Measurements from ENCODE around the gene RRP8. TPM values are rescaled to one million over a fixed set of nuclear protein-coding genes. Genes with fewer than 3 reads are reported as not detected.

The RRP8 gene
- total RNA-seq, 1 experiment from 2014 or later: 17.8 TPM

DNA sequence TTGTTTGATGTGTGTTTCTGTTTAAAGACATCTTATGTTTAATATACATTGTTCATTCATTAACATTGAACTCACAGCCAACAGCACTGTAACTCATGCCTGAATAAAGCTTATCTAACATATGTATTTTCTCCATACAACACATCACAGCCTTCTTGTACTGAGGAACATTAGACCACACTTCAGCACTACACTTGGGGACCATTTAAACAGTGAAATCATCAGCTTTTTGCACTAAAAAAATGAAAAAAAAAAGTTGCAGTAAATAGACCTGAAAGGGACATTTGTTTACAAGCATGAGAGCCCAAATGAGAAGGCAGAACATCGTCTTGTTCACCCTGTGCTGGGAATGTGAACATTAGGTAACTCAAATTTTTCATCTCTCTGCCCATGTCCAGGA, 31.1 kb upstream of the RRP8 start:
- ChIA-PET POLR2A (no interaction called here), RAD21 (ENCODE audit: low non-redundant PET in 1 of 2, low total read pairs in 2 of 2, uncharacterized antibody in 2 of 2, unreplicated experiment in 2 of 2) (no interaction called here), CTCF (no interaction called here)
- H3K79me2 ChIP-seq (ENCODE audit: insufficient read depth, low read length): no peaks in the 10 kb centered on the region
- H3K9ac ChIP-seq (ENCODE audit: low read length): no peak overlapping the region
- no peaks in the 10 kb centered on the region for H3K9me2 ChIP-seq (ENCODE audit: insufficient read depth)
- H3K36me3 ChIP-seq (ENCODE audit: control insufficient read depth in 1 of 2, insufficient read depth in 2 of 2, low read length in 2 of 2): no peaks in the 10 kb centered on the region
- DNase-seq (ENCODE audit: low read depth, low spot score): no peak
- no peak overlapping the region for H3K4me3 ChIP-seq (replicated peaks in 1 of 2; ENCODE audit: low read depth in 1 of 2, low read length in 2 of 2)
- peaks cover 6 to 14% of the 10 kb centered on the region in 2 experiments; a peak in 3 of 4 replicates for H3K4me1 ChIP-seq (ENCODE audit: control insufficient read depth in 1 of 2, insufficient read depth in 2 of 2, low read length in 2 of 2)
- TF ChIP-seq SP1 (IDR thresholded peaks at IDR 0.05; ENCODE audit: low read depth): no peak
- no peak for TF ChIP-seq POLR2A (IDR thresholded peaks at IDR 0.05; ENCODE audit: borderline replicate concordance, extremely low read depth, insufficient read depth, insufficient read length)
- no peak for TF ChIP-seq JUND (IDR thresholded peaks at IDR 0.05)
- TF ChIP-seq ELF1 (IDR thresholded peaks at IDR 0.05; ENCODE audit: borderline replicate concordance, low read depth): no peak
- TF ChIP-seq, protein P1, sequence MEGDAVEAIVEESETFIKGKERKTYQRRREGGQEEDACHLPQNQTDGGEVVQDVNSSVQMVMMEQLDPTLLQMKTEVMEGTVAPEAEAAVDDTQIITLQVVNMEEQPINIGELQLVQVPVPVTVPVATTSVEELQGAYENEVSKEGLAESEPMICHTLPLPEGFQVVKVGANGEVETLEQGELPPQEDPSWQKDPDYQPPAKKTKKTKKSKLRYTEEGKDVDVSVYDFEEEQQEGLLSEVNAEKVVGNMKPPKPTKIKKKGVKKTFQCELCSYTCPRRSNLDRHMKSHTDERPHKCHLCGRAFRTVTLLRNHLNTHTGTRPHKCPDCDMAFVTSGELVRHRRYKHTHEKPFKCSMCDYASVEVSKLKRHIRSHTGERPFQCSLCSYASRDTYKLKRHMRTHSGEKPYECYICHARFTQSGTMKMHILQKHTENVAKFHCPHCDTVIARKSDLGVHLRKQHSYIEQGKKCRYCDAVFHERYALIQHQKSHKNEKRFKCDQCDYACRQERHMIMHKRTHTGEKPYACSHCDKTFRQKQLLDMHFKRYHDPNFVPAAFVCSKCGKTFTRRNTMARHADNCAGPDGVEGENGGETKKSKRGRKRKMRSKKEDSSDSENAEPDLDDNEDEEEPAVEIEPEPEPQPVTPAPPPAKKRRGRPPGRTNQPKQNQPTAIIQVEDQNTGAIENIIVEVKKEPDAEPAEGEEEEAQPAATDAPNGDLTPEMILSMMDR (IDR thresholded peaks at IDR 0.05 in 2 of 3, conservative IDR thresholded peaks at IDR 0.05 in 1 of 3; ENCODE audit: borderline replicate concordance in 1 of 3, insufficient read depth in 1 of 3, low read depth in 2 of 3, low read length in 2 of 3): no peak
- no peak for TF ChIP-seq ZNF274 (IDR thresholded peaks at IDR 0.05; ENCODE audit: low read depth, low read length)
- TF ChIP-seq, protein P2, sequence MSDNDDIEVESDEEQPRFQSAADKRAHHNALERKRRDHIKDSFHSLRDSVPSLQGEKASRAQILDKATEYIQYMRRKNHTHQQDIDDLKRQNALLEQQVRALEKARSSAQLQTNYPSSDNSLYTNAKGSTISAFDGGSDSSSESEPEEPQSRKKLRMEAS (IDR thresholded peaks at IDR 0.05): no peak
- TF ChIP-seq EZH2 (IDR thresholded peaks at IDR 0.05): no peak
- no peak for TF ChIP-seq ZFX (IDR thresholded peaks at IDR 0.05)
- H3K27me3 ChIP-seq (ENCODE audit: insufficient read depth, low read length): no peaks in the 10 kb centered on the region
- H3K9me3 ChIP-seq (ENCODE audit: control insufficient read depth in 1 of 2, insufficient read depth in 1 of 2, low read depth in 1 of 2, low read length in 2 of 2): no peaks in the 10 kb centered on the region
- no peak for ATAC-seq
- intact Hi-C loops (cut with micrococcal nuclease): no loop called here
- H3K27ac ChIP-seq (ENCODE audit: low read depth, low read length): no peak overlapping the region
- no peak overlapping the region for H3K4me2 ChIP-seq (ENCODE audit: low read length)
- no TSS peak for BruUV-seq (replicated peaks)
- H2AFZ ChIP-seq (ENCODE audit: low read depth, low read length, poor library complexity, severe bottlenecking): no peak overlapping the region
- no peaks in the 10 kb centered on the region for H4K20me1 ChIP-seq (ENCODE audit: insufficient read depth)

Data from HCT116 (cell line).